Measurements from ENCODE around the gene UBE2R2.
"Not testable (repeated sequence)": the region's sequence is repeated elsewhere in the genome, so short reads cannot be mapped to it uniquely, and the experiment has no call there.

Gene UBE2R2

GRCh38 chr9:33799928-33800704 lies 16.8 kb upstream of the UBE2R2 start:
- no peak for DNase-seq

GRCh38 chr9:33800886-33801285 lies 16.1 kb upstream of the UBE2R2 start:
- no peak for DNase-seq

GRCh38 chr9:33801943-33802500 lies 14.9 kb upstream of the UBE2R2 start:
- not testable (repeated sequence) for DNase-seq

- DNase-seq = not testable (repeated sequence)
These were observed 12.8 kb upstream of the UBE2R2 start for GRCh38 chr9:33804196-33804595.

- DNase-seq = not testable (repeated sequence)
These were observed 9.8 kb upstream of the UBE2R2 start for GRCh38 chr9:33807156-33807555.

GRCh38 chr9:33808979-33809322 lies 8.0 kb upstream of the UBE2R2 start:
- DNase-seq = not testable (repeated sequence)

- no peak for DNase-seq
These were observed 7.5 kb upstream of the UBE2R2 start for GRCh38 chr9:33809506-33809905.

- DNase-seq = no peak
These were observed 3.0 kb upstream of the UBE2R2 start for GRCh38 chr9:33813712-33814641.

GRCh38 chr9:33815781-33816180 lies 1.2 kb upstream of the UBE2R2 start:
- DNase-seq = no peak

GRCh38 chr9:33817327-33818166 lies 587 bp downstream of the UBE2R2 start:
- peak; percentile 36 for DNase-seq

- no peak for DNase-seq
These were observed 1.3 kb downstream of the UBE2R2 start for GRCh38 chr9:33818167-33818846.

- DNase-seq = no peak
These were observed 2.0 kb downstream of the UBE2R2 start for GRCh38 chr9:33818847-33819500.

- DNase-seq = no peak
These were observed 3.3 kb downstream of the UBE2R2 start for GRCh38 chr9:33820231-33820745.

GRCh38 chr9:33823801-33824200 lies 6.8 kb downstream of the UBE2R2 start:
- DNase-seq = no peak

- not testable (repeated sequence) for DNase-seq
These were observed 10.3 kb downstream of the UBE2R2 start for GRCh38 chr9:33827285-33827684.

- not testable (repeated sequence) for DNase-seq
These were observed 12.8 kb downstream of the UBE2R2 start for GRCh38 chr9:33829641-33830230.

- DNase-seq = no peak
These were observed 18.8 kb downstream of the UBE2R2 start for GRCh38 chr9:33835625-33836260.

- not testable (repeated sequence) for DNase-seq
These were observed 19.3 kb downstream of the UBE2R2 start for GRCh38 chr9:33836261-33836660.

GRCh38 chr9:33837138-33837537 lies 20.2 kb downstream of the UBE2R2 start:
- no peak for DNase-seq

GRCh38 chr9:33840381-33840780 lies 23.4 kb downstream of the UBE2R2 start:
- DNase-seq = no peak
